CD4-positive, alpha-beta T cell (primary cell): ENCODE measurements around the gene ZNRF1. TPM values are rescaled to one million over a fixed set of nuclear protein-coding genes. Genes with fewer than 3 reads are reported as not detected.

Experiments used
- ATAC-seq: fragments of 200-7000 bp; cut with Tn5 transposase; one replicate; pipeline ENCODE4 v1.10.0; 2022; ENCODE audit warnings: mild to moderate bottlenecking; ENCODE audit not compliant: poor library complexity
- CTCF ChIA-PET: fragments of 350-600 bp; sonication (Branson Sonifier 250); formaldehyde crosslinking; loops from one replicate; lab custom pipeline; 2021; ENCODE audit warnings: antibody characterized with exemption, inconsistent platforms; lab: Charles Lee
- POLR2A ChIA-PET: fragments of 350-600 bp; sonication (Branson Sonifier 250); formaldehyde crosslinking; loops from one replicate; lab custom pipeline; 2021; ENCODE audit warnings: antibody characterized with exemption, inconsistent platforms; lab: Charles Lee
- DNase-seq, 14 experiments: peaks; one replicate each; pipeline ENCODE4 v3.0.0-alpha.2; 2013 to 2020; ENCODE audit warnings: mixed read lengths in 2 of 14
- H3K27ac ChIP-seq, 2 donors: one replicate each; pipeline versions ENCODE4 v1.5.1 to v1.7.0; 2013; ENCODE audit warnings: low read length in 2 of 2, low read depth in 1 of 2, mild to moderate bottlenecking in 1 of 2
- H3K27me3 ChIP-seq, 2 experiments: 1 replicate in 1 of 2; 2 replicates in 1 of 2; pipeline versions ENCODE4 v1.6.1 to v1.7.0; 2013; ENCODE audit warnings: low read length in 2 of 2, control low read depth in 1 of 2, mild to moderate bottlenecking in 1 of 2, moderate library complexity in 1 of 2; ENCODE audit not compliant: insufficient read depth in 2 of 2, control insufficient read depth in 1 of 2
- H3K36me3 ChIP-seq: one replicate; pipeline ENCODE4 v1.6.1; 2013; ENCODE audit warnings: low read length, control low read depth; ENCODE audit not compliant: insufficient read depth
- H3K4me1 ChIP-seq: one replicate; pipeline ENCODE4 v1.6.1; 2013; ENCODE audit warnings: low read length, control low read depth; ENCODE audit not compliant: insufficient read depth
- H3K4me3 ChIP-seq: one replicate; pipeline ENCODE4 v1.5.1; 2013; ENCODE audit warnings: mild to moderate bottlenecking, low read length, moderate library complexity
- H3K9me3 ChIP-seq, 2 experiments: 1 replicate in 1 of 2; 2 replicates in 1 of 2; pipeline versions ENCODE4 v1.6.1 to v1.7.0; 2013; ENCODE audit warnings: low read length in 2 of 2, mild to moderate bottlenecking in 2 of 2, control low read depth in 1 of 2, moderate library complexity in 1 of 2; ENCODE audit not compliant: control insufficient read depth in 1 of 2, insufficient read depth in 1 of 2
- H3K27ac Mint-ChIP-seq: one replicate; pipeline ENCODE4 v1.8.0; 2020; ENCODE audit warnings: mixed read lengths
- H3K27me3 Mint-ChIP-seq: one replicate; pipeline ENCODE4 v1.8.0; 2021; ENCODE audit warnings: mixed read lengths
- H3K36me3 Mint-ChIP-seq: one replicate; pipeline ENCODE4 v1.8.0; 2021; ENCODE audit warnings: low read depth, mixed read lengths
- H3K4me1 Mint-ChIP-seq: one replicate; pipeline ENCODE4 v1.8.0; 2021; ENCODE audit warnings: low read depth, mixed read lengths
- H3K4me3 Mint-ChIP-seq: one replicate; pipeline ENCODE4 v1.8.0; 2020; ENCODE audit warnings: mild to moderate bottlenecking, mixed read lengths
- H3K9me3 Mint-ChIP-seq: one replicate; pipeline ENCODE4 v1.8.0; 2020; ENCODE audit warnings: mixed read lengths
- intact Hi-C, 2 experiments: fragments of 100-400 bp; cut with DNase I in 1 of 2; cut with micrococcal nuclease in 1 of 2; formaldehyde crosslinking; loops; one replicate each; pipeline versions ENCODE4 v1.15.1 to v1.9.0; 2023 to 2025; cut with DNase I, micrococcal nuclease
- total RNA-seq, 174 experiments: library from RNA in 2 of 174; stranded (reverse) in 2 of 174; gene quantifications; one replicate each; pipeline ENCODE4 v1.2.3 and lab custom pipeline; 2021 to 2026
- TF ChIP-seq, protein P1 (sequence below): fragments of 200-600 bp; IDR thresholded peaks from one replicate; pipeline ENCODE4 v1.8.0; 2022; ENCODE audit warnings: antibody characterized with exemption, mild to moderate bottlenecking

Gene ZNRF1
- total RNA-seq, 2 experiments from 2014 or later, result 2.8 to 4.0 TPM

- H3K4me3 ChIP-seq, result no peak overlapping the region
- Mint-ChIP-seq H3K27me3 (no peaks in the 10 kb centered on the region), H3K27ac (no peak overlapping the region), H3K36me3 (no peaks in the 10 kb centered on the region), H3K4me3 (no peak overlapping the region), H3K9me3 (no peaks in the 10 kb centered on the region), H3K4me1 (peaks cover 12% of the 10 kb centered on the region)
- no peak for ATAC-seq
- DNase-seq, result no peak
- TF ChIP-seq, protein P1, sequence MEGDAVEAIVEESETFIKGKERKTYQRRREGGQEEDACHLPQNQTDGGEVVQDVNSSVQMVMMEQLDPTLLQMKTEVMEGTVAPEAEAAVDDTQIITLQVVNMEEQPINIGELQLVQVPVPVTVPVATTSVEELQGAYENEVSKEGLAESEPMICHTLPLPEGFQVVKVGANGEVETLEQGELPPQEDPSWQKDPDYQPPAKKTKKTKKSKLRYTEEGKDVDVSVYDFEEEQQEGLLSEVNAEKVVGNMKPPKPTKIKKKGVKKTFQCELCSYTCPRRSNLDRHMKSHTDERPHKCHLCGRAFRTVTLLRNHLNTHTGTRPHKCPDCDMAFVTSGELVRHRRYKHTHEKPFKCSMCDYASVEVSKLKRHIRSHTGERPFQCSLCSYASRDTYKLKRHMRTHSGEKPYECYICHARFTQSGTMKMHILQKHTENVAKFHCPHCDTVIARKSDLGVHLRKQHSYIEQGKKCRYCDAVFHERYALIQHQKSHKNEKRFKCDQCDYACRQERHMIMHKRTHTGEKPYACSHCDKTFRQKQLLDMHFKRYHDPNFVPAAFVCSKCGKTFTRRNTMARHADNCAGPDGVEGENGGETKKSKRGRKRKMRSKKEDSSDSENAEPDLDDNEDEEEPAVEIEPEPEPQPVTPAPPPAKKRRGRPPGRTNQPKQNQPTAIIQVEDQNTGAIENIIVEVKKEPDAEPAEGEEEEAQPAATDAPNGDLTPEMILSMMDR, result no peak
- no peaks in the 10 kb centered on the region for H3K36me3 ChIP-seq
- CTCF ChIA-PET, result interaction anchor here (2.7 kb wide), 1 partner anchor 104 kb away, joined by 8 read pairs; no protein-coding TSS in a partner anchor
- no peak overlapping the region for H3K27ac ChIP-seq
- H3K9me3 ChIP-seq, result no peaks in the 10 kb centered on the region
- H3K4me1 ChIP-seq, result peaks cover 12% of the 10 kb centered on the region
- H3K27me3 ChIP-seq, result no peaks in the 10 kb centered on the region
- POLR2A ChIA-PET, result interaction anchor here (1.3 kb wide), 1 partner anchor 10 kb away, joined by 3 read pairs; no protein-coding TSS in a partner anchor
- intact Hi-C loops, result no loop called here
These were observed 8.6 kb downstream of the ZNRF1 start for GRCh38 chr16:75007443-75007842.

GRCh38 chr16:75010427-75010826, 11.6 kb downstream of the ZNRF1 start:
- CTCF ChIA-PET, result interaction anchor here (0.6 to 2.7 kb wide), 2 partner anchors 12 to 507 kb away, joined by 3 to 14 read pairs; partner anchors contain the start of gene ZNRF1
- POLR2A ChIA-PET, result interaction anchor here (1.0 to 1.3 kb wide), 3 partner anchors 9 to 98 kb away, joined by 3 read pairs; no protein-coding TSS in a partner anchor
- no peaks in the 10 kb centered on the region for H3K36me3 Mint-ChIP-seq
- TF ChIP-seq, protein P1, result no peak
- H3K27ac ChIP-seq, result no peak overlapping the region
- ATAC-seq (no peak), DNase-seq (no peak)
- H3K4me3 ChIP-seq, result no peak overlapping the region
- peaks cover 25% of the 10 kb centered on the region for H3K4me1 Mint-ChIP-seq
- peaks cover 17% of the 10 kb centered on the region for H3K4me1 ChIP-seq
- no peaks in the 10 kb centered on the region for H3K36me3 ChIP-seq
- no peaks in the 10 kb centered on the region for H3K27me3 ChIP-seq
- no peaks in the 10 kb centered on the region for H3K27me3 Mint-ChIP-seq
- no peak overlapping the region for H3K27ac Mint-ChIP-seq
- no peak overlapping the region for H3K4me3 Mint-ChIP-seq
- no peaks in the 10 kb centered on the region for H3K9me3 Mint-ChIP-seq
- intact Hi-C loops, result no loop called here
- no peaks in the 10 kb centered on the region for H3K9me3 ChIP-seq

DNA sequence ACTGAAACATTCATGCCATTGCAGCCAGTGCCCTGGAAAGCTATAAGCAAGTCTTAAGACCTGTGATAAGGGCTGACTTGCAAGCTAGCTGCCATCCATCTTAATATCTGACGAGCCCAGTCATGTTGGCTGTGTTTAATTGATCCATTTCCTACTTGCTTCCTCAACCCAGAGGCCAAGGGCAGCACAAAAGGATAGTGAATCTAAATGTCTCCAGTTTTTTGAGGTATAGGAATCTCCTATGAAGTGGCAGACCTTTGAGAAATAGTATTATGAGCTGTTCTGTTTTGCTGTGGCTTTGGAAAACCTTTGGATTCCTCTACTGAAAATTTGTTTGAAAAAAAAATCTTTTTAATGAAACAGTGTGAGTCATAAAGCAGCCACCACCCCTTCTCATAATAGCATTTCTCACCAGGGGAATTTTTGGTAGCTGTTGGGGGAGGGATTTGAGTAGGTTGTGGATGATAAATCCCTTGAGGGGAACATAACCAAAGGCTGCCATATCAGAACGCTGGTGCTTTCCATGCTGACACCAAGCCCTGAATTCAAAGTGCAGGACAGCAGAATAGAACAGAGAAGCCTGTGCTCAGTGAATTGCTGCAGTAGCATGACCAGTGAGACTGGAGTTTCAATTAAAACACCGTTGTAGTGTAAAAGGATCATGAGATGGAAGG, 12.9 kb downstream of the ZNRF1 start:
- H3K4me3 ChIP-seq, result peak overlapping the region; percentile 15
- peak in 7 of 14 experiments; percentile 7 to 83 (median 16) for DNase-seq

More for the DNA sequence above, 12.9 kb downstream of the ZNRF1 start:
- peak overlapping the region in 1 of 2 donors; percentile 37 for H3K27ac ChIP-seq
- H3K4me1 ChIP-seq, result peaks cover 17% of the 10 kb centered on the region
- ATAC-seq, result peak; percentile 91
- Mint-ChIP-seq H3K27ac (peak overlapping the region; percentile 70), H3K36me3 (no peaks in the 10 kb centered on the region), H3K27me3 (no peaks in the 10 kb centered on the region), H3K9me3 (no peaks in the 10 kb centered on the region), H3K4me1 (peaks cover 25% of the 10 kb centered on the region), H3K4me3 (peak overlapping the region; percentile 59)
- TF ChIP-seq, protein P1, result no peak
- ChIA-PET POLR2A (interaction anchor here (0.6 to 2.5 kb wide), 6 partner anchors 13 to 312 kb away, joined by 3 to 9 read pairs (median 3); partner anchors contain the start of genes WDR59 and ZNRF1), CTCF (interaction anchor here (1.0 to 2.7 kb wide), 3 partner anchors 13 to 100 kb away, joined by 4 to 14 read pairs (median 9); partner anchors contain the start of gene ZNRF1)
- no peaks in the 10 kb centered on the region for H3K36me3 ChIP-seq
- no peaks in the 10 kb centered on the region for H3K9me3 ChIP-seq
- H3K27me3 ChIP-seq, result no peaks in the 10 kb centered on the region
- intact Hi-C loops, result no loop called here
